SK-N-SH treated with all-trans-retinoic acid at 6 μM for 48 hours (cell line): ENCODE data around the gene CD99.

ENCODE experiments used
- ATAC-seq: fragments of 200-7000 bp; cut with Tn5 transposase; 3 replicates; pipeline ENCODE4 v1.9.1; 2020; ENCODE audit warnings: mild to moderate bottlenecking, moderate library complexity
- ARNTL ChIP-seq: fragments of 450-650 bp; formaldehyde crosslinking; IDR thresholded peaks from 2 replicates; pipeline ENCODE4 v1.5.0; 2020; ENCODE audit warnings: low read depth, mild to moderate bottlenecking, moderate library complexity, borderline replicate concordance
- BACH2 ChIP-seq: fragments of 250-450 bp; sonication (Bioruptor Pico); IDR thresholded peaks from 2 replicates; pipeline ENCODE4 v1.9.0; 2021; ENCODE audit warnings: mild to moderate bottlenecking, borderline replicate concordance
- CSDC2 ChIP-seq: fragments of 250-450 bp; sonication (Bioruptor Pico); IDR thresholded peaks from 2 replicates; pipeline ENCODE4 v1.5.0; 2020; ENCODE audit warnings: mild to moderate bottlenecking, moderate library complexity
- ESRRG ChIP-seq: fragments of 250-450 bp; sonication (Bioruptor Pico); IDR thresholded peaks from 2 replicates; pipeline ENCODE4 v1.6.1; 2021; ENCODE audit warnings: mild to moderate bottlenecking
- GLIS3 ChIP-seq: fragments of 250-450 bp; sonication (Bioruptor Pico); IDR thresholded peaks from 2 replicates; pipeline ENCODE4 v1.5.0; 2020; ENCODE audit warnings: mild to moderate bottlenecking, moderate library complexity
- ISL1 ChIP-seq: fragments of 250-450 bp; sonication (Bioruptor Pico); IDR thresholded peaks from 2 replicates; pipeline ENCODE4 v2.1.2; 2022; ENCODE audit warnings: mild to moderate bottlenecking, moderate library complexity
- PPARA ChIP-seq: fragments of 250-450 bp; sonication (Bioruptor Pico); IDR thresholded peaks from 2 replicates; pipeline ENCODE4 v1.5.0; 2020; ENCODE audit warnings: mild to moderate bottlenecking, borderline replicate concordance
- RARB ChIP-seq: fragments of 250-450 bp; sonication (Bioruptor Pico); IDR thresholded peaks from 2 replicates; pipeline ENCODE4 v1.8.0; 2021; ENCODE audit warnings: mild to moderate bottlenecking, moderate library complexity
- SNAI2 ChIP-seq: fragments of 250-450 bp; sonication (Bioruptor Pico); IDR thresholded peaks from 2 replicates; pipeline ENCODE4 v1.5.0; 2020; ENCODE audit warnings: mild to moderate bottlenecking, moderate library complexity
- TCF4 ChIP-seq: fragments of 250-450 bp; sonication (Bioruptor Pico); IDR thresholded peaks from 2 replicates; pipeline ENCODE4 v1.8.0; 2021; ENCODE audit warnings: mild to moderate bottlenecking, moderate library complexity, borderline replicate concordance
- TOX ChIP-seq: fragments of 250-450 bp; sonication (Bioruptor Pico); IDR thresholded peaks from 2 replicates; pipeline ENCODE4 v1.8.0; 2021; ENCODE audit warnings: mild to moderate bottlenecking, moderate library complexity, borderline replicate concordance
- ZC3H10 ChIP-seq: fragments of 250-450 bp; sonication (Bioruptor Pico); IDR thresholded peaks from 2 replicates; pipeline ENCODE4 v1.5.1; 2021; ENCODE audit warnings: mild to moderate bottlenecking, moderate library complexity
- ZFP3 ChIP-seq: fragments of 250-450 bp; sonication (Bioruptor Pico); IDR thresholded peaks from 2 replicates; pipeline ENCODE4 v1.5.0; 2020; ENCODE audit warnings: mild to moderate bottlenecking, moderate library complexity
- ZFP30 ChIP-seq: fragments of 450-650 bp; formaldehyde crosslinking; IDR thresholded peaks from 2 replicates; pipeline ENCODE4 v1.5.0; 2022; ENCODE audit warnings: mild to moderate bottlenecking, moderate library complexity
- ZNF565 ChIP-seq: fragments of 450-650 bp; formaldehyde crosslinking; conservative IDR thresholded peaks from 2 replicates; pipeline ENCODE4 v1.5.0; 2020; ENCODE audit warnings: low read depth, mild to moderate bottlenecking, moderate library complexity
- ZNF70 ChIP-seq: fragments of 450-650 bp; formaldehyde crosslinking; IDR thresholded peaks from 2 replicates; pipeline ENCODE4 v1.5.0; 2020; ENCODE audit warnings: mild to moderate bottlenecking, moderate library complexity
- ZNF8 ChIP-seq: fragments of 450-650 bp; formaldehyde crosslinking; IDR thresholded peaks from 2 replicates; pipeline ENCODE4 v1.5.0; 2020; ENCODE audit warnings: mild to moderate bottlenecking, moderate library complexity
- TF ChIP-seq, protein P1 (sequence below): fragments of 250-450 bp; sonication (Bioruptor Pico); IDR thresholded peaks from 2 replicates; pipeline ENCODE4 v1.8.0; 2021; ENCODE audit warnings: low read depth, mild to moderate bottlenecking, moderate library complexity, borderline replicate concordance
- TF ChIP-seq, protein P2 (sequence below): fragments of 250-450 bp; sonication (Bioruptor Pico); IDR thresholded peaks from 2 replicates; pipeline ENCODE4 v1.8.0; 2020; ENCODE audit warnings: mild to moderate bottlenecking, moderate library complexity, borderline replicate concordance
- TF ChIP-seq, protein P3 (sequence below): fragments of 250-450 bp; sonication (Bioruptor Pico); IDR thresholded peaks from 2 replicates; pipeline ENCODE4 v1.5.1; 2021; ENCODE audit warnings: mild to moderate bottlenecking, moderate library complexity
- TF ChIP-seq, protein P4 (sequence below): fragments of 250-450 bp; sonication (Bioruptor Pico); IDR thresholded peaks from 2 replicates; pipeline ENCODE4 v1.5.1; 2020; ENCODE audit warnings: low read depth, mild to moderate bottlenecking, moderate library complexity
- TF ChIP-seq, protein P5 (sequence below): fragments of 250-450 bp; sonication (Bioruptor Pico); IDR thresholded peaks from 2 replicates; pipeline ENCODE4 v1.5.0; 2020; ENCODE audit warnings: mild to moderate bottlenecking, moderate library complexity

Gene CD99

DNA sequence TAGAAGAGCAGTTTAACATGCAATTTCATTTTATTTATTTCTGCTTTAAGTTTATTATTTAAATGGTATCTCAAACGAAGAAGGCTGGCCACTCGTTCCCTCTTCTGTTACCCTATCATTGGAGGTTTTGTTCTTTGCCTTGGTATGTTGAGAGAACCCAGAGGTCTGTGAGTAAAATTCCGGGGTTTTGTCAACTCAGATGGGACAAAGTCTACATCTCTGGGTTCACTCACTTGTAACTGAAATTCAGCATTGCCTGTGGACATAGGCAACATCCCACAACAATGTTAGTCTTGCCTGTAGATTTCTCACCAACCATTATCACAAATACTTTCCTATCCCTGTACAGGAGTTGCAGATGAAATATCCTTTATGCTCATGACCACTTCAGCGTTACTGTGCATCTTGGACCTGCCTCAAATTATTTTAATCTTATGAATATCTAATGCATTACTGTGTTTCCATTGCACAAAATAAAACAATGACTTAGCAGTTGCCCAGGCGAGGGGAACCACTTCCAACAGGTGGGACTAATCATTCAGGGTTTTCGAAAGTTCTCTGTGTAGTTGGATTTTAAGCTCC, 33.5 kb upstream of the CD99 start (continued):
- TF ChIP-seq, protein P1, sequence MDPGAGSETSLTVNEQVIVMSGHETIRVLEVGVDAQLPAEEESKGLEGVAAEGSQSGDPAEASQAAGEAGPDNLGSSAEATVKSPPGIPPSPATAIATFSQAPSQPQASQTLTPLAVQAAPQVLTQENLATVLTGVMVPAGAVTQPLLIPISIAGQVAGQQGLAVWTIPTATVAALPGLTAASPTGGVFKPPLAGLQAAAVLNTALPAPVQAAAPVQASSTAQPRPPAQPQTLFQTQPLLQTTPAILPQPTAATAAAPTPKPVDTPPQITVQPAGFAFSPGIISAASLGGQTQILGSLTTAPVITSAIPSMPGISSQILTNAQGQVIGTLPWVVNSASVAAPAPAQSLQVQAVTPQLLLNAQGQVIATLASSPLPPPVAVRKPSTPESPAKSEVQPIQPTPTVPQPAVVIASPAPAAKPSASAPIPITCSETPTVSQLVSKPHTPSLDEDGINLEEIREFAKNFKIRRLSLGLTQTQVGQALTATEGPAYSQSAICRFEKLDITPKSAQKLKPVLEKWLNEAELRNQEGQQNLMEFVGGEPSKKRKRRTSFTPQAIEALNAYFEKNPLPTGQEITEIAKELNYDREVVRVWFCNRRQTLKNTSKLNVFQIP (CRISPR knock-in tag): no peak
- TF ChIP-seq ZNF70 (CRISPR knock-in tag) (no peak), PPARA (no peak), ZFP30 (no peak), TOX (CRISPR knock-in tag) (no peak)
- TF ChIP-seq, protein P2, sequence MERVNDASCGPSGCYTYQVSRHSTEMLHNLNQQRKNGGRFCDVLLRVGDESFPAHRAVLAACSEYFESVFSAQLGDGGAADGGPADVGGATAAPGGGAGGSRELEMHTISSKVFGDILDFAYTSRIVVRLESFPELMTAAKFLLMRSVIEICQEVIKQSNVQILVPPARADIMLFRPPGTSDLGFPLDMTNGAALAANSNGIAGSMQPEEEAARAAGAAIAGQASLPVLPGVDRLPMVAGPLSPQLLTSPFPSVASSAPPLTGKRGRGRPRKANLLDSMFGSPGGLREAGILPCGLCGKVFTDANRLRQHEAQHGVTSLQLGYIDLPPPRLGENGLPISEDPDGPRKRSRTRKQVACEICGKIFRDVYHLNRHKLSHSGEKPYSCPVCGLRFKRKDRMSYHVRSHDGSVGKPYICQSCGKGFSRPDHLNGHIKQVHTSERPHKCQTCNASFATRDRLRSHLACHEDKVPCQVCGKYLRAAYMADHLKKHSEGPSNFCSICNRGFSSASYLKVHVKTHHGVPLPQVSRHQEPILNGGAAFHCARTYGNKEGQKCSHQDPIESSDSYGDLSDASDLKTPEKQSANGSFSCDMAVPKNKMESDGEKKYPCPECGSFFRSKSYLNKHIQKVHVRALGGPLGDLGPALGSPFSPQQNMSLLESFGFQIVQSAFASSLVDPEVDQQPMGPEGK: no peak

DNA sequence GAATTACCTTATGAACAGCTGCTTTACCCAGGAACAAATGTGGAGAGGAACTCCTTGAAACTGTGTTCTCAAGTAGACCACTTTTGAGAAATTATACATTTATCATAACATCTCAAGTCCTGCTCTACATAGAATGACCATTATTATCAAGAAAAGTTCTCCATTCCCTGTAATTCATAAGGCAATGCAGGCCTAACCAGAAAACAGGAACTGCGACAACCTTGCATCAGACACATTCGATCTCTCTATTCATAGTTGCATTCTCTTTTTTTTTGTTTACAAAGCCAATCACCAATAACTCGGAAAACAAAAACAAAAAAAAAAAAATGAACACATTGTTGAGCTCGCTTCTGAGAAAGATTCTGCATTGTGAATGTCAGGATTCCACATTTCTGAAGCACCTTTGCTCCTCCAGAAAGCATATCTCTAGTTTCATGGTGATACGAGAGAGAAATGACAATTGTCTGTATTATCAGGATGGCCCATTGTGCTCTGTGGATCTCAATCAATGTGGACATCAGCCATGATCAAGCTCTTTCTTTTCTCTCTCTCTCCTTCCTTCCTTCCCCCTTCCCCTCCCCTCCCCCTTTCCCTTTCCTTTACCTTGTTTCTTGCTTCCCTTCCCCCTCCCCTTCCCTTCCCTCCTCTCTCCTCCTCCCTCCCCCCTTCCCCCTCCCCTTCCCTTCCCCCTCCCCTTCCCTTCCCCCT, 32.4 kb upstream of the CD99 start:
- TF ChIP-seq SNAI2 (CRISPR knock-in tag): no peak
- no peak for TF ChIP-seq ISL1
- no peak for TF ChIP-seq ARNTL (CRISPR knock-in tag)
- no peak for TF ChIP-seq TCF4 (CRISPR knock-in tag)
- no peak for TF ChIP-seq ZNF565 (CRISPR knock-in tag)
- no peak for TF ChIP-seq ZFP30
- no peak for TF ChIP-seq ZNF8 (CRISPR knock-in tag)
- TF ChIP-seq ZC3H10: no peak
- TF ChIP-seq, protein P2: no peak
- TF ChIP-seq RARB (CRISPR knock-in tag): no peak
- no peak for TF ChIP-seq ZNF70 (CRISPR knock-in tag)
- no peak for TF ChIP-seq ZFP3
- TF ChIP-seq, protein P3, sequence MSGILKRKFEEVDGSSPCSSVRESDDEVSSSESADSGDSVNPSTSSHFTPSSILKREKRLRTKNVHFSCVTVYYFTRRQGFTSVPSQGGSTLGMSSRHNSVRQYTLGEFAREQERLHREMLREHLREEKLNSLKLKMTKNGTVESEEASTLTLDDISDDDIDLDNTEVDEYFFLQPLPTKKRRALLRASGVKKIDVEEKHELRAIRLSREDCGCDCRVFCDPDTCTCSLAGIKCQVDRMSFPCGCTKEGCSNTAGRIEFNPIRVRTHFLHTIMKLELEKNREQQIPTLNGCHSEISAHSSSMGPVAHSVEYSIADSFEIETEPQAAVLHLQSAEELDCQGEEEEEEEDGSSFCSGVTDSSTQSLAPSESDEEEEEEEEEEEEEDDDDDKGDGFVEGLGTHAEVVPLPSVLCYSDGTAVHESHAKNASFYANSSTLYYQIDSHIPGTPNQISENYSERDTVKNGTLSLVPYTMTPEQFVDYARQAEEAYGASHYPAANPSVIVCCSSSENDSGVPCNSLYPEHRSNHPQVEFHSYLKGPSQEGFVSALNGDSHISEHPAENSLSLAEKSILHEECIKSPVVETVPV (CRISPR knock-in tag): no peak
- TF ChIP-seq, protein P1 (CRISPR knock-in tag): no peak
- TF ChIP-seq PPARA: no peak
- TF ChIP-seq GLIS3 (CRISPR knock-in tag): no peak
- no peak for TF ChIP-seq CSDC2 (CRISPR knock-in tag)
- TF ChIP-seq BACH2 (CRISPR knock-in tag): no peak
- no peak for ATAC-seq

DNA sequence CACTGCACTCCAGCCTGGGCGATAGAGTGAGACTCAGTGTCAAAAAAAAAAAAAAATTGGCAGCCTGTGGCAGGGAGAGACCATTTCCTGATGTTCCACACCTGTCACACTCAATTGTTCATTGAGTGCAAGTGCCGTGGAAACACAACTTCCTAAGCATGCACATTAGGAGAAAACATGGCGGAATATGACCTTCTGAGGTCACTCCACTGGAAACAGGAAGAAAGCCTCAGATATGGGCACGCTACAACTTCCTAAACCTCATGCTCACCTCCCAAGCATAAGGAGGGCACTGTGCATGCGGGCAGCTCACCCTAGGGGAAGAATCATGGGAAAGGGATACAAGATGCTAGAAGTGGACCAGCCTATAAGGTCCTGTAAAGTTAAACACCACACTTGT, 28.5 kb upstream of the CD99 start:
- ATAC-seq: no peak
- TF ChIP-seq ESRRG: no peak
- TF ChIP-seq ISL1: no peak
- no peak for TF ChIP-seq ZNF565 (CRISPR knock-in tag)
- TF ChIP-seq, protein P3 (CRISPR knock-in tag): no peak
- TF ChIP-seq BACH2 (CRISPR knock-in tag): no peak
- no peak for TF ChIP-seq GLIS3 (CRISPR knock-in tag)
- TF ChIP-seq, protein P4, sequence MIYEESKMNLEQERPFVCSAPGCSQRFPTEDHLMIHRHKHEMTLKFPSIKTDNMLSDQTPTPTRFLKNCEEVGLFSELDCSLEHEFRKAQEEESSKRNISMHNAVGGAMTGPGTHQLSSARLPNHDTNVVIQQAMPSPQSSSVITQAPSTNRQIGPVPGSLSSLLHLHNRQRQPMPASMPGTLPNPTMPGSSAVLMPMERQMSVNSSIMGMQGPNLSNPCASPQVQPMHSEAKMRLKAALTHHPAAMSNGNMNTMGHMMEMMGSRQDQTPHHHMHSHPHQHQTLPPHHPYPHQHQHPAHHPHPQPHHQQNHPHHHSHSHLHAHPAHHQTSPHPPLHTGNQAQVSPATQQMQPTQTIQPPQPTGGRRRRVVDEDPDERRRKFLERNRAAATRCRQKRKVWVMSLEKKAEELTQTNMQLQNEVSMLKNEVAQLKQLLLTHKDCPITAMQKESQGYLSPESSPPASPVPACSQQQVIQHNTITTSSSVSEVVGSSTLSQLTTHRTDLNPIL: no peak
- no peak for TF ChIP-seq ZNF8 (CRISPR knock-in tag)
- no peak for TF ChIP-seq RARB (CRISPR knock-in tag)
- TF ChIP-seq PPARA: no peak
- TF ChIP-seq, protein P5, sequence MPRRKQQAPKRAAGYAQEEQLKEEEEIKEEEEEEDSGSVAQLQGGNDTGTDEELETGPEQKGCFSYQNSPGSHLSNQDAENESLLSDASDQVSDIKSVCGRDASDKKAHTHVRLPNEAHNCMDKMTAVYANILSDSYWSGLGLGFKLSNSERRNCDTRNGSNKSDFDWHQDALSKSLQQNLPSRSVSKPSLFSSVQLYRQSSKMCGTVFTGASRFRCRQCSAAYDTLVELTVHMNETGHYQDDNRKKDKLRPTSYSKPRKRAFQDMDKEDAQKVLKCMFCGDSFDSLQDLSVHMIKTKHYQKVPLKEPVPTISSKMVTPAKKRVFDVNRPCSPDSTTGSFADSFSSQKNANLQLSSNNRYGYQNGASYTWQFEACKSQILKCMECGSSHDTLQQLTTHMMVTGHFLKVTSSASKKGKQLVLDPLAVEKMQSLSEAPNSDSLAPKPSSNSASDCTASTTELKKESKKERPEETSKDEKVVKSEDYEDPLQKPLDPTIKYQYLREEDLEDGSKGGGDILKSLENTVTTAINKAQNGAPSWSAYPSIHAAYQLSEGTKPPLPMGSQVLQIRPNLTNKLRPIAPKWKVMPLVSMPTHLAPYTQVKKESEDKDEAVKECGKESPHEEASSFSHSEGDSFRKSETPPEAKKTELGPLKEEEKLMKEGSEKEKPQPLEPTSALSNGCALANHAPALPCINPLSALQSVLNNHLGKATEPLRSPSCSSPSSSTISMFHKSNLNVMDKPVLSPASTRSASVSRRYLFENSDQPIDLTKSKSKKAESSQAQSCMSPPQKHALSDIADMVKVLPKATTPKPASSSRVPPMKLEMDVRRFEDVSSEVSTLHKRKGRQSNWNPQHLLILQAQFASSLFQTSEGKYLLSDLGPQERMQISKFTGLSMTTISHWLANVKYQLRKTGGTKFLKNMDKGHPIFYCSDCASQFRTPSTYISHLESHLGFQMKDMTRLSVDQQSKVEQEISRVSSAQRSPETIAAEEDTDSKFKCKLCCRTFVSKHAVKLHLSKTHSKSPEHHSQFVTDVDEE (CRISPR knock-in tag): no peak
- TF ChIP-seq ARNTL (CRISPR knock-in tag): no peak
